ENCODE results near the gene CUL3.
A peak's percentile ranks its signal among the peaks of the same experiment; 100 is the strongest.

- TF ChIP-seq MXI1 (IDR thresholded peaks at IDR 0.05; ENCODE audit: low read depth, low read length) (peak; percentile 25; the same call in 1 of the 2 replicates), SRF (IDR thresholded peaks at IDR 0.05; ENCODE audit: low read depth in 2 of 2, low read length in 2 of 2) (peak in 1 of 2 experiments; percentile 15; a peak in 1 of 4 replicates), MAX (IDR thresholded peaks at IDR 0.05; ENCODE audit: low read depth, low read length) (no peak), RCOR1 (conservative IDR thresholded peaks at IDR 0.05; ENCODE audit: low read depth, low read length) (no peak), CTCF (IDR thresholded peaks at IDR 0.05 in 2 of 3, conservative IDR thresholded peaks at IDR 0.05 in 1 of 3; ENCODE audit: control insufficient read depth in 2 of 3, extremely low read depth in 1 of 3, insufficient read depth in 1 of 3, low read depth in 3 of 3, low read length in 3 of 3) (no peak), POLR2AphosphoS5 (IDR thresholded peaks at IDR 0.05; ENCODE audit: low read length) (no peak), TCF7 (IDR thresholded peaks at IDR 0.05; ENCODE audit: borderline replicate concordance) (no peak), USF1 (IDR thresholded peaks at IDR 0.05; ENCODE audit: borderline replicate concordance, extremely low read length, insufficient read depth, low read depth, low read length) (no peak), TAF1 (IDR thresholded peaks at IDR 0.05; ENCODE audit: borderline replicate concordance, low read depth, low read length) (peak; percentile 23; the same call in 1 of the 2 replicates), PAX8 (IDR thresholded peaks at IDR 0.05) (no peak)
These were observed 365 bp downstream of the CUL3 start for GRCh38 chr2:224584785-224585210.

Data from GM12878 (cell line).